Activated CD4-positive, alpha-beta T cell treated with anti-CD3 and anti-CD28 coated beads, Interleukin-2, amount 50 U/mL, for 1 hour (primary cell): ENCODE measurements around the gene AQP2.
A peak's percentile ranks its signal among the peaks of the same experiment; 100 is the strongest.

ENCODE experiments used
- DNase-seq: peaks from one replicate; pipeline ENCODE4 v3.0.0-alpha.2; 2020

Gene AQP2

DNA sequence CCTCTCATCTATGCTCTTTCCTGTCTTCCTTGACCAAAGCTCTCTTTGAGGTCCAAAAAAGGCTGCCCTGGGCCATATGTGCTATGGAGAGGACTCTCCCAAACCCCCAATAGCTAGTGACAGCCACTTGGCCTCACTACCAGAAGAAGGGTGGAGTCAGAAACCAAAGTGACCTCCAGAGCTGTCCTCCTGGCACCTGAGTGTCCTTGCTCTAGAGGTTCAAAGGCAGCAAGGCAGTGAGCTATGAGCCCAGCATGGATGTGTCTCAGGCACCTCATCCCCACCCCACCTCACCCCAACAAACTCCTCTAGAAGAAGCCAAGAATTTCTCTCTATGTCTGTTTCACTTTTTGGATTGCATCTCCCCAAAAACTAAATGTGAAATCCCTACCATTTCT lies 7.0 kb downstream of the AQP2 start:
- no peak for DNase-seq

DNA sequence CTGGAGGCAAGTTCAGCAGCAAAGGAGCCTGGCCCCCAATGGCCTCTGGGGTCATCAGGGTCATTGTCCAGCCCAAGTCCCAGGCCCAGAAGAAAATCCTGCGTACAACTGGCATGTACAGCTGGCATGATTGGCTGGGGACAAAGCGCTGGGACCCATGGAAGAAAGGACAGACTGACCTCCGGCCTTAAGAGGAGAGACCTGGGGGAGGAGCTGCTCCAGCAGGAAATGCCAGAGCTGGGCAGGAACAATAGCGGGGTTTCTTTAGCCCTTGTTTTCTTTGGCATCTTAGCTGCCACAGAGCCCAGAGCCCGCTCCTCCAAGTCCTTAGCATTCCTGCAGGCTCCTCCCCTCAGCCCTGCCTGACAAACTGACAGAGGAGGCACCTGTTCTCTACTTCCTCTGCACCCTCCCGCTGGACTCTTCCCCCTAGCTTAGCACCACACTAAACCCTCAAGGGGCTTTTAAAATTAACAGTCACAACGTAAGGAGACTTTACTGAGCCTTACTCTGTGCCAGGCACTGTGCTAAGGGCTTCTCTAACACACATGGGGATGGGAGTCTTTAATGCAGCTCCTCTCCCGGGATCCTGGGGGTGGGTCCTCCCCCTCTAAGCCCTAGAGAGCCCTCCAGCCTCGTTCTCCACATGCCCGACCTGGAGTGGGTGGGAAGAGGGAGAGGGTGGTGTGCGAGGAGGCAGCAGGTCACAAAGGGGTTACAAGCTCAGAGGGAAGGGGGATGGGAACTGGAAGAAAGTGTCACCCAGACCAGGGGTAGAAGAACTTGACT lies 9.3 kb downstream of the AQP2 start:
- DNase-seq = no peak

GRCh38 chr12:49960474-49961110 lies 10.1 kb downstream of the AQP2 start:
- no peak for DNase-seq

GRCh38 chr12:49961111-49961922 lies 10.8 kb downstream of the AQP2 start, which contains the start of gene AQP5:
AQP5 (plus strand) TSS chr12:49961872; CDS start chr12:49962018, 146 bp downstream.
- DNase-seq = no peak

GRCh38 chr12:49961993-49962764 lies 11.6 kb downstream of the AQP2 start:
- no peak for DNase-seq

DNA sequence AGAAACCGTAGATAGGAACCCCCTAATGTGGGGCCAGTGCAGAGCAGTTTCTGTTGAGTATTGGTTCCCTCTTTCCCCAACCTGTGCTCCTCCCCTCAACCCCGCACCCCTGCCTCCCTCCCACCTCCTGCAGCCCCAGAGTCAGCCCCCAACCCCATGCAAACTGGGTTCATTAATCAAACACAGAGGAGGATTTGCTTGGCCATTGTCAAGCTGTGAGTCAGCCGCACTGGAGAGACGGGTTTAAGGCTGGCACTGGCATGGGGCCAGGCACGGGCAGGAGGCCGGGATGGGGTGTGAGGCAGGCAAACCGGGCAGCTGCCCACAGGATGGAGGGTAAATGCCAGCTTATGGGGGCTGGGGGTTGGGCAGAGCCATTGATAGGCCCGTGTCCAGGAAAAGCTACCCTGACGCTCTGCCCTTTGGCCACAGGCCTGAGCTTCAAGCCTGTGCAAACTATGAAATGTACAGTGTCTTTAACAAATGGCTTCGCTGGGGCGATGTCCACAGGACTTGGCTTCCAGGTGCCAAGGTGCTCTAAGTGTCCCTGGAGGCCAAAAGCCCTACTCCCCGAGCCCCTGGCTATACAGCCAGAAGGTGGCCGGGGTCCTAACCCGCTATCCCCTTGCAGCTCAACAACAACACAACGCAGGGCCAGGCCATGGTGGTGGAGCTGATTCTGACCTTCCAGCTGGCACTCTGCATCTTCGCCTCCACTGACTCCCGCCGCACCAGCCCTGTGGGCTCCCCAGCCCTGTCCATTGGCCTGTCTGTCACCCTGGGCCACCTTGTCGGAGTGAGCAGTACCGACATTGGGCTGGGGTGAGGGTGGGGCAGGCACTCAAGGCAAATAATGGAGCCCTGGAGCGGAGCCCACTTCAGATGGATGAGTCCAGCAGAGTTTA lies 12.6 kb downstream of the AQP2 start:
- no peak for DNase-seq

DNA sequence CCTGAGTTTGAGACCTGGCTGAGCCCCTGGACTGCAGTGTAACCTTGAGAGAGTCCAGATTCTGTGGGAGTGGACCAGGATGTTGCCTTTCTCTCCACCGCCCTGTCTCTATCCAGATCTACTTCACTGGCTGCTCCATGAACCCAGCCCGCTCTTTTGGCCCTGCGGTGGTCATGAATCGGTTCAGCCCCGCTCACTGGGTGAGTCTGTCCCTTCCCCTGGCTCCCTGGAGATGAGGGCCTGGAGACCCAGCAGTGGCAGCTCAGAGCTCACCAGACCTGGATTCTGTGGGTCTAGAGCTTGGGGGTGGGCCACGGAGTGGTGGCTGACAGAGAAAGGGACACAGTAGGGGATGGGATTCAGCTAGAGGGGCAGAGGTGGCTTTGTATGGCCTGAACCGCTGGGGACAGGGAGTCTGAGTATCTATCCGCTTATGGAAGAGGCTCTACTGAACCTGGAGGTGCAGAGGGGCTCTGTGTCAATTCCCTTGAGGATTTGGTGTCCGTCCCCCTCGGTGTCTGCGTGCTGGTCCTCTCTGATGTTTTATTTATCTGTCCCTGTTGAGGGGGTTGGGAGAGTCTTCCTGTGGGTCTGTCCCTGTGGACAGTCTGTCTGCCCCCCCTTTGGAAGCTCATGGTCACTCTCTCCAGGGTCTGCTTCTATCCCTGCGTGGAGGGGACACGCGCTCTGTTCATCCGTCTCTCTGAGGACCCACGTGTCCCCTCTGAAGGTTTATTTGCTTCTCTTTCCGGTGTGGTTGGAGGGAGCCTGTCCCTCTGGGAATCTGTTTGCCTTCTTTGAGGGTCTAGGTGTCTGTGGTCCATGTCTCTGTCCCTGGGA lies 13.7 kb downstream of the AQP2 start:
- DNase-seq = no peak

DNA sequence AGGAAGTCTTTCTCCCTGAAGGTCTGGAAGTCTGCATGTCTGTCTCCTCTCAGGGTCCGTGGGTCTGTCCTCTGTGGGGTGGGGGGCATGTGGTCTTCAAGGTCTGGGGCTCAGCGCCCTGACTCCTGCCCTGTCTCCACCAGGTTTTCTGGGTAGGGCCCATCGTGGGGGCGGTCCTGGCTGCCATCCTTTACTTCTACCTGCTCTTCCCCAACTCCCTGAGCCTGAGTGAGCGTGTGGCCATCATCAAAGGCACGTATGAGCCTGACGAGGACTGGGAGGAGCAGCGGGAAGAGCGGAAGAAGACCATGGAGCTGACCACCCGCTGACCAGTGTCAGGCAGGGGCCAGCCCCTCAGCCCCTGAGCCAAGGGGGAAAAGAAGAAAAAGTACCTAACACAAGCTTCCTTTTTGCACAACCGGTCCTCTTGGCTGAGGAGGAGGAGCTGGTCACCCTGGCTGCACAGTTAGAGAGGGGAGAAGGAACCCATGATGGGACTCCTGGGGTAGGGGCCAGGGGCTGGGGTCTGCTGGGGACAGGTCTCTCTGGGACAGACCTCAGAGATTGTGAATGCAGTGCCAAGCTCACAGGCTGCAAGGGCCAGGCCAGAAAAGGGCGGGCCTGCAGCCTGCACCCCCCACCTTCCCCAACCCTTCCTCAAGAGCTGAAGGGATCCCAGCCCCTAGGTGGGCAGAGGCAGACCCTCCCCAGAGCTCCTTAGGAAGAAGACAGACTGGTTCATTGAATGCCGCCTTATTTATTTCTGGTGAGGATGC lies 14.5 kb downstream of the AQP2 start:
- DNase-seq = no peak

DNA sequence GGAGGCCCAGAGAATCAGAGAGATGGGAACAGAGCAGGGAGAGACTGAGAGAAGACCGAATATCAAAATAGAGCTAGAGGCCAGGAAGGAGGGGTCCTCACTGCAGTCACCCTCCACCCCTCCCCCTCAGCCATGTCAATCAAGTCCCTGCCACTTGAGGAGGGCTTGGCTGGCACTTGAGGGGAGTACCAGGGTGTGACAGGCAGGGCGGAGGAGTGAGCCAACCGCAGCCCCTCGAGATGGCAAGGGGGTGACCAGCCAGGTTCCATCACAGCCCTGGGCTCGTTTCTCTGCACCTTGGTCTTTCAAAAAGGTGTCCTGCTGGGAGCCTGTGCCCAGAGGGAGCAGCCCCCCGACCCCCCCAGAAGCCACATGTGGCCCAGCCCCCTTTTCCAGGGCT lies 15.3 kb downstream of the AQP2 start:
- DNase-seq = no peak

- no peak for DNase-seq
Observed at GRCh38 chr12:49966511-49967041, 16.0 kb downstream of the AQP2 start.

GRCh38 chr12:49967042-49967776 lies 16.7 kb downstream of the AQP2 start:
- DNase-seq = peak; percentile 96

DNA sequence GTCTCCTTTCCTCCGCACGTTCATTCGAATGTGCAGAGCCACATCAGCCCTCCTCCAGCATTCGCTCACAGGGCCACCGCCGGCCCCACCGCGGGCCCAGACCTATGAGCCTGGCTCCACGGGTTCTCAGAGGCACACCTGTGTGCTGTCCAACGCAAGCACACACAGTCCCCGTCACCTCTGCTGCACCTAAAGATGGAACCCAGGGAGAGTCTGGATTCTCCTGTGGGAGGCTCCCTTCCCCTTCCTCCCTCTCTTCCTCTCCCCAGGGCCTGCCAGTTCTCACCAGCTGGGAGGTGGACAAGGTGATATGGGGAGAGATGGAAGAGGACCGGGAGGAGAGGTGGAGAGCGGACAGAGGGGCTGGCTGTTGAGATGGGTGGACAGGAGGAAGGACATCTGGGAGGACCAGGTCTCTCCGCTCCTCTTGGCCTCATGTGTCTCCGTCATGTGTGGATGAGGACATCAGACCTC lies 17.3 kb downstream of the AQP2 start:
- no peak for DNase-seq

- DNase-seq = no peak
Observed at GRCh38 chr12:49968471-49968870, 17.9 kb downstream of the AQP2 start.

DNA sequence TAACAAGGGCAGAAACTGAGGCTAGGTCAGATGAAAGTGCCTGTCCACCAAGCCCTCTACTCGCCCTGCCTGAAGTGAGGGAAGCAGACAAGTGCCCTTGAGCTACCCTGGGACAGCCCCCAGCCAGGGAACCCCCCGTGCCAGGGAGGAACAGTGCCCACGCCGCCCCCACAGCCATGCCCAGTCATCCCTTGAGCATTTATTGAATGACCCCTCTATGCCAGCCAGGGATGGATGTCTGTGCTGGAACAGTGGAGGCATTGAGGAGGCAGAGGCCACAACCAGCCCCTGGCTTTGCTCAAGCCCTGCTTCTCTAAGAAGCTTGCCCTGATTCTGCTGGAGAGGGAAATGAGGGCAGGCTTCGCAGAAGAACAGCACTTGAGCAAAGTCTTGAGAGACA lies 18.5 kb downstream of the AQP2 start:
- DNase-seq = no peak

- DNase-seq = no peak
Observed at GRCh38 chr12:49969651-49970429, 19.3 kb downstream of the AQP2 start.

- no peak for DNase-seq
Observed at GRCh38 chr12:49970658-49971057, 20.1 kb downstream of the AQP2 start.

GRCh38 chr12:49971141-49971540 lies 20.6 kb downstream of the AQP2 start:
- DNase-seq = no peak

DNA sequence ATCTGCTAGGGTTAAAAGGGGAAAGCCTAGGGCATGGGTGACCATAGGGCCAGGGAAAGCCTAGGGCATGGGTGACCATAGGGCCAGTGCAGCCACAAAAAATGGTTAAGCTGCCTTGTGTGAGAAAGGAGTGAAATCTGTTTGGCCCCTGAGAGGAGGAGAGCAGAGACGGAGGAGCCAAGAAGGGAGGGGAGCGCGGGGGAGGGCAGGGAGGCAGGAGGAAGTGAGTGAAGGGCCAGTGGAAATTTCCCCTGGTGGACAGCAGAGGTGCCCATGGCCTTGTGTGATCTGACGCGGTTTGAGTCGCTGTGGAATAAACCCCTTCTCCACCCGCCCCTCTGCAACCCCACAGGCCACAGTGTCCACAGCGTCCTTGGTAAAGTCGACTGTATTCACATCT lies 21.6 kb downstream of the AQP2 start:
- DNase-seq = no peak
